Stimulated activated CD4-positive, alpha-beta T cell treated with anti-CD3 and anti-CD28 coated beads, Interleukin-15, amount 100 ng/mL, for 48 hours (primary cell): ENCODE results near the gene TREML1.
A peak's percentile ranks its signal among the peaks of the same experiment; 100 is the strongest.
"Not testable (repeated sequence)": the region's sequence is repeated elsewhere in the genome, so short reads cannot be mapped to it uniquely, and the experiment has no call there.

Source experiments
- DNase-seq, 2 donors: peaks; one replicate each; pipeline ENCODE4 v3.0.0-alpha.2; 2020; ENCODE audit warnings: low read depth in 2 of 2

Gene TREML1

GRCh38 chr6:41153992-41154625 lies at the start of gene TREML1:
TREML1 (minus strand) TSS chr6:41154347; CDS start chr6:41154288, 59 bp downstream.
- DNase-seq = no peak

- no peak for DNase-seq
Measured at GRCh38 chr6:41201764-41202173, 47.6 kb upstream of the TREML1 start.

GRCh38 chr6:41200901-41201763 lies 47.0 kb upstream of the TREML1 start, which contains the start of gene TREML2:
TREML2 (minus strand) TSS chr6:41201149; CDS start chr6:41201008, 141 bp downstream.
- peak in 1 of 2 donors; percentile 26 for DNase-seq

GRCh38 chr6:41200296-41200900 lies 46.3 kb upstream of the TREML1 start:
- DNase-seq = peak in 1 of 2 donors; percentile 32

- DNase-seq = peak in 1 of 2 donors; percentile 15
Measured at GRCh38 chr6:41199552-41200246, 45.6 kb upstream of the TREML1 start.

GRCh38 chr6:41197234-41197633 lies 43.1 kb upstream of the TREML1 start:
- no peak for DNase-seq

GRCh38 chr6:41194386-41194785 lies 40.2 kb upstream of the TREML1 start:
- no peak for DNase-seq

- no peak for DNase-seq
Measured at GRCh38 chr6:41193884-41194283, 39.7 kb upstream of the TREML1 start.

GRCh38 chr6:41193171-41193734 lies 39.1 kb upstream of the TREML1 start:
- no peak for DNase-seq

- DNase-seq = peak in 1 of 2 donors; percentile 34
Measured at GRCh38 chr6:41191569-41191968, 37.4 kb upstream of the TREML1 start.

GRCh38 chr6:41190791-41191190 lies 36.6 kb upstream of the TREML1 start:
- DNase-seq = no peak

- DNase-seq = no peak
Measured at GRCh38 chr6:41189967-41190366, 35.8 kb upstream of the TREML1 start.

- DNase-seq = not testable (repeated sequence)
Measured at GRCh38 chr6:41189046-41189445, 34.9 kb upstream of the TREML1 start.

- no peak for DNase-seq
Measured at GRCh38 chr6:41187924-41188886, 34.1 kb upstream of the TREML1 start.

- DNase-seq = no peak
Measured at GRCh38 chr6:41186031-41186562, 31.9 kb upstream of the TREML1 start.

- DNase-seq = no peak
Measured at GRCh38 chr6:41184761-41185160, 30.6 kb upstream of the TREML1 start.

GRCh38 chr6:41182069-41183034 lies 28.2 kb upstream of the TREML1 start:
- peak; percentile 27 to 33 for DNase-seq

GRCh38 chr6:41181566-41181965 lies 27.4 kb upstream of the TREML1 start:
- no peak for DNase-seq

GRCh38 chr6:41179163-41179562 lies 25.0 kb upstream of the TREML1 start:
- DNase-seq = no peak
